Measurements from ENCODE around the gene NPAS3. TPM values are rescaled to one million over a fixed set of nuclear protein-coding genes. Genes with fewer than 3 reads are reported as not detected.

Gene NPAS3
- total RNA-seq, 1 donor, result 0.36 TPM

DNA sequence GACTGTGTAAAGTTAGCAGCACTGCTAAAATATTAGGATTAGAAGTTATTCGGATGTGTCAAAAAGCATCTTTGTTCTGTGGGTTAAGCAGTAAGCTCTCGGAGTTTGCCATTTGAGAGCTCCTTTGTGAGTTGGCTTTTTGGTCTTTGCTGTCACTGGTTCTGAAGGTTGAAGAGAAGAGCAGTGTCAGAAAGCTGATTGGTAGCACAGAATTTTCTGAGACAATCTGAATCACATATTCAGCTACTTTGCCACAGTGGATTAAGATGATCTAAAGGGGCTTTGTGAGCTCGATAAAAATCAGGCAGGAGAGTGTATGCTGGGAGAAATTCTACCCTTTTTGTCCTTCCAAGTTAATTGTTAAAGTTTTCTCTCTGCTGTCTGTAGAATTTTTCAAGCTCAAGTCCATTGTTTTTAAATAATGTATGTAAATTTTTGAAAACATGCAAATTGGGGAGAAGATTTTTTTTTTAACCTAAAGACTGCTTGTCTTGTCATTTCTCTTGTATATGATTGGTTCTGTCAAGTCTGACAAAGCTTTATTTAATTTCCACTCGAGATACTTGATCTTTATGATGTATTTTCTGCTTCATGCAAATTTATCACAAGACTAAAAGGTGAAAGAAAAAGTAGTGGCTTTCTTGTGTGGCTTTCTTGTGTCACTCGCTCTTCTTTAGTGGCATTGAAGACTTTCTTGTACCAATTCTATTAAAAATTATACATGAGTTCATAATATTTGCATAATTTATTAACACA is 704.9 kb downstream of the NPAS3 start:
- DNase-seq (ENCODE audit: low read depth), result no peak
- no peak overlapping the region for H3K4me3 ChIP-seq (ENCODE audit: low read depth, low read length)
- TF ChIP-seq, protein P1, sequence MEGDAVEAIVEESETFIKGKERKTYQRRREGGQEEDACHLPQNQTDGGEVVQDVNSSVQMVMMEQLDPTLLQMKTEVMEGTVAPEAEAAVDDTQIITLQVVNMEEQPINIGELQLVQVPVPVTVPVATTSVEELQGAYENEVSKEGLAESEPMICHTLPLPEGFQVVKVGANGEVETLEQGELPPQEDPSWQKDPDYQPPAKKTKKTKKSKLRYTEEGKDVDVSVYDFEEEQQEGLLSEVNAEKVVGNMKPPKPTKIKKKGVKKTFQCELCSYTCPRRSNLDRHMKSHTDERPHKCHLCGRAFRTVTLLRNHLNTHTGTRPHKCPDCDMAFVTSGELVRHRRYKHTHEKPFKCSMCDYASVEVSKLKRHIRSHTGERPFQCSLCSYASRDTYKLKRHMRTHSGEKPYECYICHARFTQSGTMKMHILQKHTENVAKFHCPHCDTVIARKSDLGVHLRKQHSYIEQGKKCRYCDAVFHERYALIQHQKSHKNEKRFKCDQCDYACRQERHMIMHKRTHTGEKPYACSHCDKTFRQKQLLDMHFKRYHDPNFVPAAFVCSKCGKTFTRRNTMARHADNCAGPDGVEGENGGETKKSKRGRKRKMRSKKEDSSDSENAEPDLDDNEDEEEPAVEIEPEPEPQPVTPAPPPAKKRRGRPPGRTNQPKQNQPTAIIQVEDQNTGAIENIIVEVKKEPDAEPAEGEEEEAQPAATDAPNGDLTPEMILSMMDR (IDR thresholded peaks at IDR 0.05; ENCODE audit: insufficient read depth, low read length), result no peak

DNA sequence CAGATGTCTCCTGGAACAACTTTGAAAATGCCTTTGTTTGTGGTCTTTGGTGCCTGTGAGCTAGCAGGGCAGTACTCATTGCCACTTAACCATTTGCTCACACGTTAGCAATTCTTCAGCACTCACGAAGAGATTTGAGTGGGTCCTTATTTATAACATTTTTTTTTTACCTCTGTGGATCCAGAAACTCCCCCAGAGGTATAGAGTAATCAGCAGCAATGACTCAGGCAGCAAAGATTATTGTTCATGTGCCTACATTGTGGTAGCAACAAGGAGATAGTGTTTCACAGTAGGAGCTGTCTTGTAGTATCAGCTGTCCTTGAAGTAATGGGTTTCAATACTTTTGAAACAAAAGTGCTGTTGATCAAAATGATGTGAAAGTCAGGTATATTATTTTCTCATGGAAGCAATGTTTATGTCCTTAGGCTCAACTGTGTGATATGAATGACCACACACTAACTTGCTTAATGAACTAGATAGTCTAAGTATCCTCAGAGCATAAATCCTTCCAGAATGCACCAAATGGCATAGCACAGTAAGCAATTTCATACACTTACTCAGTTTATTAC is 708.1 kb downstream of the NPAS3 start:
- no peak overlapping the region for H3K4me3 ChIP-seq (ENCODE audit: low read depth, low read length)
- TF ChIP-seq, protein P1 (IDR thresholded peaks at IDR 0.05; ENCODE audit: insufficient read depth, low read length), result no peak
- DNase-seq (ENCODE audit: low read depth), result peak; percentile 59

DNA sequence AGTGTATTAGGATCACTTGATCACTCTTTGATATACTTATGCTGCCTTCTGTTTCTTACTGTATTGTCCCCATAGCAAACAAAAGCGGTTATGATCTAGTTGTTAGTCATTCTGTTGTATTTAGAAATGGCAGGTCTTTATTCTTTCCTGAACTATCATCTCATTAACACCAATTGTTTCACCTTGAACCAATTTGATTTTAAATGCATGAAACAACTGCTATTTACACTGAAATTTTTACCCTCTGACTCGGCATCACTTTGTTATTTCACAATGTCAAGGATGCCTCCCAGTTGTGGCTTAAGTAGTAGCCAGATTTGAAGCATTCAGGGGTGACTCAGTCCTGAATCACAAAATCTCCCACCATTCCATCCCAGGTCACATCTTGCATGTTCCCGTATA is 708.7 kb downstream of the NPAS3 start:
- H3K4me3 ChIP-seq (ENCODE audit: low read depth, low read length), result no peak overlapping the region
- DNase-seq (ENCODE audit: low read depth), result peak; percentile 98
- TF ChIP-seq, protein P1 (IDR thresholded peaks at IDR 0.05; ENCODE audit: insufficient read depth, low read length), result no peak

DNA sequence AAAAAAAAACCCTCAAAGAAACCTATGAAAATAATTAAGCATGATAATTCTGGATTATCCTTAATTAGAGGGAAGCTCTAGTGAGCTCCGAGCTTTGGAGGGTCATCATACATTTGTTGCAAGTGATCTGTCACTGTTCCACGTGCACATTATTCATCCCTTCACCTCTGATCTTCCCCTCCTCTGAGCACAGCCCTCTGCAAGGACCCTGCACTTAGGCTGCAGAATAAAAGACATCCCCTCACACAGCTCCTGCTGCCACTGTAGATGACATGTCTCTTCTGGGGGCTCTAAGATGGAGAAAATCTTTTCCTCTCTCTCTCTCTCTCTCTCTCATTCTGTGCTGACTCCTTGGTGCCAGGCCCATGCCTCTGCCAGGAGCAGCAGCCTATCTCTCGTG is 711.8 kb downstream of the NPAS3 start:
- H3K4me3 ChIP-seq (ENCODE audit: low read depth, low read length), result no peak overlapping the region
- TF ChIP-seq, protein P1 (IDR thresholded peaks at IDR 0.05; ENCODE audit: insufficient read depth, low read length), result no peak
- DNase-seq (ENCODE audit: low read depth), result no peak

DNA sequence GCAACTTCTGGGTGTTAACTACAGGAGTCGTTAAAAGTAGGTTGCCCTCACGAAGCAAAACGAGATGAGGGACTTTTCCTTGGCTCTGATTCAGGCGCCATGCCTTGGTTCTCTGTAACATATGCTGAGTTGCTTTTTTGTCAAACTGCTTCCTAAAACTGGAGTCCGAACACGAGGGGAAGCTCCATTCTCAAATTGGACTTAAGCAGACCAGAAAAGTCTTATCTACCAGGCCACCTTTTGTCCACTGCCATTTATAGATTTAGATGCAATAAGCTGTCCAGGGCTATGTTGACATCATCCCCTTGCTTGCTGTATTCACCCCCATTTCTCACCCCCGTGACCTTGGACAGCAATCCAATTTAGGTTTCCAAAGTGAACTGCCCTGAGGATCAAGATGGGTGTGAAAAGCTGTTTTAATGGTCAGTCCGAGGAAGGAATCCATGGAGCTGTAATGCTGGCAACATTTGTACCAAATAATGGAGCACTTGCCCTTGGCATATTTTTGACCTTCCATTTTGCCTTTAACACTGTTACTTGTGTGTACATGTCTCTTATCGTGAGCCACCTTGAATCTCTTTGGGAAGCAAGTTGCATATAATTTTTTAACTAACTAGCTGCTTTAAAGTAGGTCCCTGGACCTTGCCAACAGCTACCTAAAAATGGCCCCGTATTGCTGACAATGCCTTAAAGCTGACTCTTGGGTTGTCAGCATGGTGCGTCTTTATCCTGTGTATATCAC is 714.1 kb downstream of the NPAS3 start:
- no peak overlapping the region for H3K4me3 ChIP-seq (ENCODE audit: low read depth, low read length)
- TF ChIP-seq, protein P1 (IDR thresholded peaks at IDR 0.05; ENCODE audit: insufficient read depth, low read length), result no peak
- DNase-seq (ENCODE audit: low read depth), result no peak

DNA sequence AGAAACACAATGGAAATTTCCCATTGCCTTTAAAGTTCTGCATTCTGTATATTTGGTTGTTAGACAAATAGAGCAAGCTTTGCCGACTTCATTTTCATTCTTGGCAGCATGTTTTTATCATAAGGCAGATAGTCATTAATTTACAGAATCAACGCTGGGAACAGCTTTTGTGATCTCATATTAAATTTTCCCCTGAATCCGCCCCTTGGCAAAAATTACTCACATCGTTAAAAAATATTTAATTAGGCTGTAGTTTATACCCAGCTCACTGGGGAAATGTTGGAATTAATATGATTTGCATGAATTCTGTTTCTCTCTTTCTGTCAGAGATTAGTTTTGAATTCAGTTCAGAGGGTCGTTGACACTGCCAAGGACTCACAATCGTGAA is 714.6 kb downstream of the NPAS3 start:
- DNase-seq (ENCODE audit: low read depth), result no peak
- H3K4me3 ChIP-seq (ENCODE audit: low read depth, low read length), result no peak overlapping the region
- TF ChIP-seq, protein P1 (IDR thresholded peaks at IDR 0.05; ENCODE audit: insufficient read depth, low read length), result no peak
